Endothelial cell of umbilical vein (primary cell): ENCODE results near the gene KDR. TPM values are rescaled to one million over a fixed set of nuclear protein-coding genes. Genes with fewer than 3 reads are reported as not detected.

Experiments used
- BruUV-seq: library from RNA; stranded (reverse); fragments of 400-500 nt; replicated peaks from 2 replicates; lab custom pipeline; 2021; lab: Mats Ljungman, UMichigan
- CTCF ChIA-PET: fragments of 300-600, 350-600 bp; sonication (Branson Sonifier 250); formaldehyde crosslinking; loops from one replicate; lab custom pipeline; 2021; ENCODE audit warnings: antibody characterized with exemption, inconsistent platforms; lab: Charles Lee
- POLR2A ChIA-PET: fragments of 300-600, 350-600 bp; sonication (Branson Sonifier 250); formaldehyde crosslinking; loops from one replicate; lab custom pipeline; 2021; ENCODE audit warnings: antibody characterized with exemption, inconsistent platforms; lab: Charles Lee
- DNase-seq: peaks from one replicate; pipeline ENCODE4 v3.0.0-alpha.2; 2011; ENCODE audit warnings: low read depth, low spot score
- FAIRE-seq: peaks from 2 replicates; lab custom pipeline; 2011; peaks lifted over from hg19 to GRCh38; lab: Jason Lieb, UNC
- H2AFZ ChIP-seq: 2 replicates; pipeline ENCODE4 v1.6.0; 2012; ENCODE audit warnings: low read depth, low read length, control low read depth, inconsistent platforms
- H3K27ac ChIP-seq: 2 replicates; pipeline ENCODE4 v1.5.1; 2011; ENCODE audit warnings: low read depth, mild to moderate bottlenecking, control low read depth, low read length, moderate library complexity; ENCODE audit not compliant: insufficient read depth
- H3K27me3 ChIP-seq, 2 experiments: 2 replicates each; pipeline versions ENCODE4 v1.6.0 to v1.6.1; 2011; ENCODE audit warnings: low read length in 2 of 2, mixed read lengths in 1 of 2; ENCODE audit not compliant: control insufficient read depth in 2 of 2, insufficient read depth in 2 of 2
- H3K36me3 ChIP-seq, 2 experiments: 2 replicates in 1 of 2; 3 replicates in 1 of 2; pipeline ENCODE4 v1.5.1; 2011; ENCODE audit warnings: low read length in 2 of 2, mild to moderate bottlenecking in 1 of 2, moderate library complexity in 1 of 2; ENCODE audit not compliant: control insufficient read depth in 2 of 2, insufficient read depth in 2 of 2; ENCODE audit errors: extremely low read depth in 1 of 2
- H3K4me1 ChIP-seq: 3 replicates; pipeline ENCODE4 v1.5.1; 2011; ENCODE audit warnings: mild to moderate bottlenecking, low read length; ENCODE audit not compliant: control insufficient read depth, insufficient read depth; ENCODE audit errors: extremely low read depth
- H3K4me2 ChIP-seq: 2 replicates; pipeline ENCODE4 v1.6.1; 2011; ENCODE audit warnings: low read length, control low read depth, mixed read lengths; ENCODE audit not compliant: insufficient read depth
- H3K4me3 ChIP-seq, 3 experiments: fragments of 200-600 bp in 1 of 3; sonication (generic), shearing (Covaris generic) in 1 of 3; replicated peaks in 1 of 3; 2 replicates each; pipeline ENCODE4 v1.5.1; 2011 to 2016; ENCODE audit warnings: control low read depth in 3 of 3, low read length in 3 of 3, mild to moderate bottlenecking in 2 of 3, inconsistent platforms in 1 of 3, low read depth in 1 of 3, moderate library complexity in 1 of 3; ENCODE audit not compliant: insufficient read depth in 1 of 3
- H3K79me2 ChIP-seq: 2 replicates; pipeline ENCODE4 v1.6.0; 2012; ENCODE audit warnings: low read length, inconsistent platforms; ENCODE audit not compliant: control insufficient read depth, insufficient read depth
- H3K9ac ChIP-seq: replicated peaks from 2 replicates; pipeline ENCODE3; 2011; ENCODE audit warnings: low read length, control low read depth; ENCODE audit not compliant: insufficient read depth; ENCODE audit errors: extremely low read depth
- H3K9me1 ChIP-seq: replicated peaks from 3 replicates; pipeline ENCODE4 v1.6.0; 2011; ENCODE audit warnings: mild to moderate bottlenecking, low read length; ENCODE audit not compliant: control insufficient read depth, insufficient read depth; ENCODE audit errors: extremely low read depth
- H3K9me3 ChIP-seq: replicated peaks from 2 replicates; pipeline ENCODE4 v1.5.1; 2012; ENCODE audit warnings: low read length, inconsistent platforms; ENCODE audit not compliant: control insufficient read depth, insufficient read depth
- H4K20me1 ChIP-seq: replicated peaks from 2 replicates; pipeline ENCODE3; 2011; ENCODE audit warnings: mild to moderate bottlenecking, low read length; ENCODE audit not compliant: control insufficient read depth, insufficient read depth; ENCODE audit errors: extremely low read depth
- EZH2 ChIP-seq: IDR thresholded peaks from 2 replicates; pipeline ENCODE4 v1.6.1; 2012; ENCODE audit warnings: borderline replicate concordance, low read depth, mild to moderate bottlenecking, moderate library complexity, low read length, inconsistent platforms; ENCODE audit not compliant: severe bottlenecking
- FOS ChIP-seq: IDR thresholded peaks from 2 replicates; pipeline ENCODE4 v1.6.1; 2011; ENCODE audit warnings: mild to moderate bottlenecking, low read length, moderate library complexity, borderline replicate concordance; ENCODE audit not compliant: insufficient read depth
- GATA2 ChIP-seq: IDR thresholded peaks from 2 replicates; pipeline ENCODE4 v1.7.0; 2011; ENCODE audit warnings: low read depth, mild to moderate bottlenecking, moderate library complexity, mixed read lengths, low read length; ENCODE audit not compliant: insufficient read length, insufficient read depth
- JUN ChIP-seq: IDR thresholded peaks from 2 replicates; pipeline ENCODE4 v1.6.1; 2011; ENCODE audit warnings: borderline replicate concordance, low read depth; ENCODE audit not compliant: insufficient read length, insufficient read depth
- MYC ChIP-seq: IDR thresholded peaks from one replicate; pipeline ENCODE4 v1.6.1; 2011; ENCODE audit warnings: mild to moderate bottlenecking, low read depth, low read length
- POLR2A ChIP-seq: IDR thresholded peaks from 2 replicates; pipeline ENCODE4 v1.6.1; 2012; ENCODE audit warnings: low read depth, mild to moderate bottlenecking, control low read depth, low read length
- POLR2AphosphoS5 ChIP-seq: IDR thresholded peaks from 2 replicates; pipeline ENCODE4 v1.6.1; 2012; ENCODE audit warnings: low read depth, mild to moderate bottlenecking, control low read depth, low read length, moderate library complexity; ENCODE audit not compliant: insufficient read depth
- dilution Hi-C: fragments of 300-500 bp; cut with MboI; formaldehyde crosslinking; loops from one replicate; pipeline ENCODE4 v1.15.0; 2019; ENCODE audit warnings: low sequenced_read_pairs; ENCODE audit not compliant: extremely low pct_ligation_motif_present
- intact Hi-C: fragments of 100-400 bp; cut with micrococcal nuclease; formaldehyde crosslinking; loops from one replicate; pipeline ENCODE4 v1.10.0; 2022
- polyA plus RNA-seq, 4 experiments: library from polyadenylated mRNA; depleted of rRNA in 3 of 4; stranded (reverse) in 3 of 4; unstranded in 1 of 4; fragments of >200 nt; gene quantifications; 2 replicates each; pipeline versions ENCODE4 v1.2.1 to v1.2.3, GENCODE V29; 2011 to 2012; ENCODE audit warnings: missing spikeins in 1 of 4
- total RNA-seq: library from RNA; stranded (reverse); gene quantifications from 2 replicates; pipeline ENCODE4 v1.2.3, GENCODE V29; 2021
- TF ChIP-seq, protein P1 (sequence below), 2 donors: IDR thresholded peaks; 1 replicate in 1 of 2; 2 replicates in 1 of 2; pipeline ENCODE4 v1.5.1; 2011; ENCODE audit warnings: low read length in 2 of 2, mild to moderate bottlenecking in 2 of 2, moderate library complexity in 2 of 2, control low read depth in 1 of 2, inconsistent platforms in 1 of 2, low read depth in 1 of 2; ENCODE audit not compliant: insufficient read depth in 1 of 2; ENCODE audit errors: extremely low read depth in 1 of 2
- TF ChIP-seq, protein P2 (sequence below): IDR thresholded peaks from 2 replicates; pipeline ENCODE4 v1.6.1; 2011; ENCODE audit not compliant: insufficient read depth, insufficient read length

The KDR gene
- total and polyA plus RNA-seq, 2 donors (not counting 3 experiments of a cell fraction or from before 2014, with no cell fraction given), result 80.5 to 145 TPM

DNA sequence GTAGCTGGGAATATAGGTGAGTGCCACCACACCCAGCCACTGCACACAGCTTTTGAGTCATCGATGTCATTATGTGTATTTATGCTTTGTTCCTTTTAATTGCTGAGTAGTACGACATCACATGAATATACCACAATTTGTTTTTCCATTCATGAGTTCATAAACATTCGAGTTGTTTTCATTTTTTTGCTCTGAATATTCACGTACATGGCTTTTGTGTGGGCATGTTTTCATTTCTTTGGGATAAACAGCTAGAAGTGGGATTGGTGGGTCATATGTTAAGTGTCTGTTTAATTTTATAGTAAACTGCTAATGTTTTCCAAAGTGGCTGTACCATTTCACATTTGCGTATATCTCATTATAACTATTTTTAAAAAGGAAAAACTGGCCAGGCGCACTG lies 45.1 kb upstream of the KDR start:
- no peaks in the 10 kb centered on the region for H3K79me2 ChIP-seq
- peaks cover 35% of the 10 kb centered on the region for H3K4me1 ChIP-seq
- no peak for DNase-seq
- dilution Hi-C loops (no loop called here), intact Hi-C loops (no loop called here)
- H3K4me2 ChIP-seq, result no peak overlapping the region
- ChIA-PET CTCF (interaction anchor here (1.0 to 3.1 kb wide), 3 partner anchors 14 to 142 kb away, joined by 3 to 10 read pairs (median 3); no protein-coding TSS in a partner anchor), POLR2A (no interaction called here)
- no peaks in the 10 kb centered on the region for H3K9me3 ChIP-seq
- TF ChIP-seq POLR2A, result no peak
- TF ChIP-seq, protein P1, sequence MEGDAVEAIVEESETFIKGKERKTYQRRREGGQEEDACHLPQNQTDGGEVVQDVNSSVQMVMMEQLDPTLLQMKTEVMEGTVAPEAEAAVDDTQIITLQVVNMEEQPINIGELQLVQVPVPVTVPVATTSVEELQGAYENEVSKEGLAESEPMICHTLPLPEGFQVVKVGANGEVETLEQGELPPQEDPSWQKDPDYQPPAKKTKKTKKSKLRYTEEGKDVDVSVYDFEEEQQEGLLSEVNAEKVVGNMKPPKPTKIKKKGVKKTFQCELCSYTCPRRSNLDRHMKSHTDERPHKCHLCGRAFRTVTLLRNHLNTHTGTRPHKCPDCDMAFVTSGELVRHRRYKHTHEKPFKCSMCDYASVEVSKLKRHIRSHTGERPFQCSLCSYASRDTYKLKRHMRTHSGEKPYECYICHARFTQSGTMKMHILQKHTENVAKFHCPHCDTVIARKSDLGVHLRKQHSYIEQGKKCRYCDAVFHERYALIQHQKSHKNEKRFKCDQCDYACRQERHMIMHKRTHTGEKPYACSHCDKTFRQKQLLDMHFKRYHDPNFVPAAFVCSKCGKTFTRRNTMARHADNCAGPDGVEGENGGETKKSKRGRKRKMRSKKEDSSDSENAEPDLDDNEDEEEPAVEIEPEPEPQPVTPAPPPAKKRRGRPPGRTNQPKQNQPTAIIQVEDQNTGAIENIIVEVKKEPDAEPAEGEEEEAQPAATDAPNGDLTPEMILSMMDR (IDR thresholded peaks at IDR 0.05; ENCODE audit: extremely low read depth in 1 of 2, insufficient read depth in 1 of 2, low read depth in 1 of 2, low read length in 2 of 2), result no peak
- no peak for TF ChIP-seq EZH2
- no peak for TF ChIP-seq FOS
- no peak for TF ChIP-seq POLR2AphosphoS5
- no peak for TF ChIP-seq JUN
- TF ChIP-seq GATA2, result no peak
- TF ChIP-seq, protein P2, sequence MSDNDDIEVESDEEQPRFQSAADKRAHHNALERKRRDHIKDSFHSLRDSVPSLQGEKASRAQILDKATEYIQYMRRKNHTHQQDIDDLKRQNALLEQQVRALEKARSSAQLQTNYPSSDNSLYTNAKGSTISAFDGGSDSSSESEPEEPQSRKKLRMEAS, result no peak
- TF ChIP-seq MYC, result no peak
- no TSS peak for BruUV-seq
- no peaks in the 10 kb centered on the region for H3K36me3 ChIP-seq
- H3K27me3 ChIP-seq, result no peaks in the 10 kb centered on the region
- FAIRE-seq, result no peak
- H3K9ac ChIP-seq, result no peak overlapping the region
- no peaks in the 10 kb centered on the region for H3K9me1 ChIP-seq
- no peak overlapping the region for H3K4me3 ChIP-seq
- H2AFZ ChIP-seq, result no peak overlapping the region
- no peaks in the 10 kb centered on the region for H4K20me1 ChIP-seq
- H3K27ac ChIP-seq, result no peak overlapping the region
